Vagina (tissue), 2 donors: ENCODE measurements around the gene DLG5. TPM values are rescaled to one million over a fixed set of nuclear protein-coding genes. Genes with fewer than 3 reads are reported as not detected.

Experiments
- DNase-seq, 2 donors: peaks; one replicate each; pipeline ENCODE4 v3.0.0-alpha.2; 2017; ENCODE audit errors: extremely low spot score in 2 of 2
- H3K27ac ChIP-seq: fragments of 200-600 bp; sonication (generic); one replicate; pipeline ENCODE4 v1.5.1; 2019
- H3K27me3 ChIP-seq: fragments of 200-600 bp; sonication (generic); one replicate; pipeline ENCODE4 v1.5.1; 2019
- H3K36me3 ChIP-seq, 2 donors: fragments of 200-600 bp; sonication (generic); one replicate each; pipeline ENCODE4 v1.5.1; 2017 to 2019
- H3K4me1 ChIP-seq: fragments of 200-600 bp; sonication (generic); one replicate; pipeline ENCODE4 v1.5.1; 2019
- H3K4me3 ChIP-seq, 2 donors: fragments of 200-600 bp; sonication (generic); 1 replicate in 1 of 2; 2 replicates in 1 of 2; pipeline ENCODE4 v1.5.1; 2016 to 2019
- H3K9me3 ChIP-seq: fragments of 200-600 bp; sonication (generic); one replicate; pipeline ENCODE4 v1.5.1; 2019
- CTCF ChIP-seq, 3 experiments: fragments of 450-650 bp in 2 of 3; fragments of 200-600 bp in 1 of 3; sonication (generic) in 1 of 3; IDR thresholded peaks; one replicate each; pipeline ENCODE4 v1.5.1; 2017 to 2019; ENCODE audit warnings: antibody characterized with exemption in 3 of 3, mild to moderate bottlenecking in 2 of 3, moderate library complexity in 2 of 3
- POLR2A ChIP-seq, 2 donors: fragments of 450-650 bp; IDR thresholded peaks; one replicate each; pipeline ENCODE4 v1.6.1; 2017; ENCODE audit warnings: antibody characterized with exemption in 2 of 2, mild to moderate bottlenecking in 2 of 2, moderate library complexity in 2 of 2
- POLR2AphosphoS5 ChIP-seq, 2 donors: sonication (generic); formaldehyde crosslinking; IDR thresholded peaks; one replicate each; pipeline ENCODE4 v1.9.0; 2017; ENCODE audit warnings: antibody characterized with exemption in 2 of 2, mild to moderate bottlenecking in 2 of 2, low read depth in 1 of 2; ENCODE audit not compliant: insufficient read depth in 1 of 2
- intact Hi-C: fragments of 100-400 bp; cut with DNase I; formaldehyde crosslinking; loops from one replicate; pipeline ENCODE4 v1.15.1; 2023
- total RNA-seq: library from RNA; depleted of rRNA; stranded (reverse); fragments of >200 nt; gene quantifications from one replicate; pipeline ENCODE4 v1.2.3, GENCODE V29; 2016

DLG5 gene
- total RNA-seq, 1 donor from 2014 or later: 57.5 TPM

GRCh38 chr10:77965294-77965693 lies 38.7 kb upstream of the DLG5 start:
- intact Hi-C loops: no loop called here
- Histone ChIP-seq H3K9me3 (no peaks in the 10 kb centered on the region), H3K4me3 (no peak overlapping the region), H3K4me1 (peaks cover 8% of the 10 kb centered on the region), H3K36me3 (no peaks in the 10 kb centered on the region), H3K27ac (no peak overlapping the region), H3K27me3 (no peaks in the 10 kb centered on the region)
- TF ChIP-seq POLR2AphosphoS5 (IDR thresholded peaks at IDR 0.05; ENCODE audit: insufficient read depth in 1 of 2, low read depth in 1 of 2) (no peak), CTCF (IDR thresholded peaks at IDR 0.05) (no peak), POLR2A (IDR thresholded peaks at IDR 0.05) (no peak)
- DNase-seq: no peak

DNA sequence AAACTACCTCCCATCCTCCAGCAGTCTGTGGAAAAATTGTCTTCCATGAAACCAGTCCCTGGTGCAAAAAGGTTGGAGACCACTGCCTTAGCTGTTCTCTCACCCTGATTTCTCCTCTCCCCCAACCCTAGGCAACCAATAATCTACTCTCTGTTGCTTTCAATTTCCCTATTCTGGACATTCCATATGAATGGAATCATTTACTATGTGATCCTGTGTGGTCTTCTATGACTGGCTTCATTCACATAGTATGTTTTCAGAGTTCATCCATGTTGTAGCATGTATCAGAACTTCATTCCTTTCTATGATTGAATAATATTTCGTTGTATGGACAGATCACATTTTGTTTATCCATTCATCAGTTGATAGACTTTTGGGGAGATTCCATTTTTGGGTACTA lies 38.3 kb upstream of the DLG5 start:
- Histone ChIP-seq H3K4me3 (no peak overlapping the region), H3K36me3 (no peaks in the 10 kb centered on the region), H3K9me3 (no peaks in the 10 kb centered on the region), H3K27ac (no peak overlapping the region), H3K27me3 (no peaks in the 10 kb centered on the region), H3K4me1 (peaks cover 8% of the 10 kb centered on the region)
- TF ChIP-seq POLR2A (IDR thresholded peaks at IDR 0.05) (no peak), POLR2AphosphoS5 (IDR thresholded peaks at IDR 0.05; ENCODE audit: insufficient read depth in 1 of 2, low read depth in 1 of 2) (no peak), CTCF (IDR thresholded peaks at IDR 0.05) (no peak)
- intact Hi-C loops: no loop called here
- DNase-seq: no peak

DNA sequence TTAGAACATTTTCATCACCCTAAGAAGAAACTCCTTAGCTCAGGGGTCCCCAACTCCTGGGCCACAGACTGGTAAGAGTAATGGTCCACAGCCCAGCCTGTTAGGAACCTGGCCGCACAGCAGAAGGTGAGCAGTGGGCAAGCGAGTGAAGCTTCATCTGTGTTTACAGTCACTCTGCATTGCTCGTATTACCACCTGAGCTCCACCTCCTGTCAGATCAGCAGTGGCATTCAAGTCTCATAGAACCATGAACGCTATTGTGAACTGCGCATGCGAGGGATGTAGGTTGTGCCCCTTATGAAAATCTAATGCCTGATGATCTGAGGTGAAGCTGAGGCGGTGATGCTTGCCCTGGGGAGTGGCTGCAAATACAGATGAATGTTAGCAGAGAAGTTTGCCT lies 37.3 kb upstream of the DLG5 start:
- H3K27me3 ChIP-seq: no peaks in the 10 kb centered on the region
- H3K9me3 ChIP-seq: no peaks in the 10 kb centered on the region
- no peak overlapping the region for H3K27ac ChIP-seq
- no peaks in the 10 kb centered on the region for H3K36me3 ChIP-seq
- peaks cover 3% of the 10 kb centered on the region for H3K4me1 ChIP-seq
- H3K4me3 ChIP-seq: no peak overlapping the region
- TF ChIP-seq POLR2AphosphoS5 (IDR thresholded peaks at IDR 0.05; ENCODE audit: insufficient read depth in 1 of 2, low read depth in 1 of 2) (no peak), POLR2A (IDR thresholded peaks at IDR 0.05) (no peak), CTCF (IDR thresholded peaks at IDR 0.05) (no peak)
- no peak for DNase-seq
- intact Hi-C loops: no loop called here

GRCh38 chr10:77962350-77963146 lies 36.0 kb upstream of the DLG5 start:
- no peaks in the 10 kb centered on the region for H3K9me3 ChIP-seq
- no peak overlapping the region for H3K4me3 ChIP-seq
- no peak overlapping the region for H3K27ac ChIP-seq
- TF ChIP-seq POLR2A (IDR thresholded peaks at IDR 0.05) (no peak), CTCF (IDR thresholded peaks at IDR 0.05) (no peak), POLR2AphosphoS5 (IDR thresholded peaks at IDR 0.05; ENCODE audit: insufficient read depth in 1 of 2, low read depth in 1 of 2) (no peak)
- intact Hi-C loops: no loop called here
- no peaks in the 10 kb centered on the region for H3K4me1 ChIP-seq
- no peaks in the 10 kb centered on the region for H3K36me3 ChIP-seq
- DNase-seq: no peak
- no peaks in the 10 kb centered on the region for H3K27me3 ChIP-seq

- H3K27ac ChIP-seq: no peak overlapping the region
- no peaks in the 10 kb centered on the region for H3K4me1 ChIP-seq
- H3K9me3 ChIP-seq: no peaks in the 10 kb centered on the region
- H3K27me3 ChIP-seq: no peaks in the 10 kb centered on the region
- H3K4me3 ChIP-seq: no peak overlapping the region
- H3K36me3 ChIP-seq: no peaks in the 10 kb centered on the region
- intact Hi-C loops: no loop called here
- TF ChIP-seq POLR2AphosphoS5 (IDR thresholded peaks at IDR 0.05; ENCODE audit: insufficient read depth in 1 of 2, low read depth in 1 of 2) (no peak), CTCF (IDR thresholded peaks at IDR 0.05) (no peak), POLR2A (IDR thresholded peaks at IDR 0.05) (no peak)
- no peak for DNase-seq
Observed at GRCh38 chr10:77961668-77962067, 35.1 kb upstream of the DLG5 start.
